GM19452 (cell line): Measurements from ENCODE around the gene C2orf69.

ENCODE experiments used
- ATAC-seq: cut with Tn5 transposase; IDR thresholded peaks from one replicate; pipeline ENCODE4 v1.9.1; 2021; ENCODE audit not compliant: unreplicated experiment

Gene C2orf69

DNA sequence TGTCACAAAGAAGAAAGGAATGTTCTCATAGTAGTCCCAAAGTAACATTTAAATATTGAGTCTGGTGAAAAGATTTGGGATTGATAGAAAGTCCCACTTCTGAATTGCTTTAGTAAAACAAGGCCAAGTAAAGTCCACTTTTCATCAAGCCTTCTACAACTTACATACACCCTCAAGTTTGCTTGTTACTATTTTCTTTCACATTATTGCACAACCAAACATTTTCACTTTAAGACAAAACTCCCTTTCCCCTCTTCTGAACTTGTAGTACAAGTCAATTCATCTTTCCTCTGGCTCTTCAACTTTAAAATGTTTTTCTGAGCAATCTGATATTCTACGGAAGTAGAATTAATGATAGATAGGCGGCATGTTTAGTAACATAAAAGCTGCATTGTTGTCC is 55.3 kb downstream of the C2orf69 start:
- ATAC-seq: no peak

DNA sequence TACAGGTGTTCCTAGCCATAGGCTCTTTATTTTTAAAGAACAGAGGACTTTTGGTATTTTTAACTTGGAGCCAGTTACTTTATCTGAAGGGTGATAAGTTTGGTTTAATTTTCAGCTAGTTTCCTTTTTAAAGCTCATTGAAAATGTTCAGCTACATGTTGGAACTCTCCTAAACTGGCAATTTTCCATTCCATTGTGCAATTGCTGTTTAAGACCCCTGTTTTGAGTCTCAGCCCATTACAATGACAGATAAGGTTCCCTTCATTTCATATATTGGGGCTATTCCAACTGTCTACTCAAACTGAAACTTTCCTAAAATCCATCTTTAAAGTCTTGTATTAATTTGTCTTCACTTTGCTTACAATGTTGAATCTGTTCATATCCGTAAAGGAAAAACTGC is 55.9 kb downstream of the C2orf69 start:
- no peak for ATAC-seq

DNA sequence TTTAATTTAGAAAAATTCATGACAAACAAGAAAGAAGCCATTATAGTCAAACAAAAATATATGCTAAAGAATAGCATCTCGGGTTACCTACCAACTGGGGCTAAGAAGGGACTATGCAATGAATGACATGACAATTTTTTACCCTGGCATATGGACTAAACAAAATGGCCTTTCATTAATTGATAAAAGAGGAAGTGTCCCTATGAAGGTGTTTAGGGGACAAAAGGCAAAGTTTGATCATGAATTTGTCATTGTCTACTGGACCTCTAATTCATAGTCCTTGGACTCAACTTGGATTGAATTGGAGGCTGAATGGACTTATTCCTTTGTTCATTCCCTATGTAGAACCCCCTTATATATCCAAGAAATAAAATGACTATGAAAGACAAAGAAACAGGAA is 57.0 kb downstream of the C2orf69 start:
- no peak for ATAC-seq

DNA sequence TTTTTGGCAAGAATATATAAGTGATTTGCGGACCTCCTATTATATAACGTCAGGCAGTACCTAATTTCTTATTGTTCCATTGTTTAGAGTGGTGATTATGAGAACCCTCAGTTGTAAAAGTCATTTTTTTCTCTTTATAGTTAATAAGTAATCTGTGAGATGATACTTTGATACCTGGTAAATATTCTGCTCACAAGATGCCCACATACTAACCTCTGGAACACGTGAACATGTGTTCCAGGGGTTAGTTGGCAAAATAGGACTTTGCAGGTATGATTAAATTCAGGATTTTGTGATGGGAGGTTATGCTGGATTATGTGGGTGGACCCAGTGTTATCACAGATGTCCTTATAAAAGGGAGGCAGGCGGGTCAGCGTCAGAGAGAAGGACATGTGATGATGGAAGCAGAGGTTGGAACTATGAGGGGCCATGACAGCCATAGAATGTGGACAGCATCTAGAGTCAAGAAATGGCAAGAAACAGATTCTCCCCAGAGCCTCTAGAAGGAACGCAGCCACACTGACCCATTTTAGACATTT is 61.1 kb downstream of the C2orf69 start:
- no peak for ATAC-seq

DNA sequence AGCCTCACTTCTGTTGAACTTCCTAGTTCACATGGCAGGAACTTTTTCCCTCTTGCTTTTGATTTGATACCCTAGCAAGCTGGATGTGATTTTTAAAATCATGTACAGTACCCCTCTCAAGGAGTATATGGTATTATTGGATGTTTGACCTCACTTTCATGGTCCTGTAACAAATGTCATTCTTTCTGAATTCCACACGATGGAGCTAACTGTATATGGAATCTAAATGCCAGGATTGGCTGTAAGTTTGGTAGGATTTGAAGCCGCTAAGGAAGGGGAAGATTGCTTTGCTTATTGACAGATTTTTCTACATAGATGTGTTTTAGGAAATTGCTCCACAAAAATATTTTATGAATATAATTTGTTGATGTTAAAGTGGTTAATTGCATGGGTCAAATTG is 62.6 kb downstream of the C2orf69 start:
- no peak for ATAC-seq

DNA sequence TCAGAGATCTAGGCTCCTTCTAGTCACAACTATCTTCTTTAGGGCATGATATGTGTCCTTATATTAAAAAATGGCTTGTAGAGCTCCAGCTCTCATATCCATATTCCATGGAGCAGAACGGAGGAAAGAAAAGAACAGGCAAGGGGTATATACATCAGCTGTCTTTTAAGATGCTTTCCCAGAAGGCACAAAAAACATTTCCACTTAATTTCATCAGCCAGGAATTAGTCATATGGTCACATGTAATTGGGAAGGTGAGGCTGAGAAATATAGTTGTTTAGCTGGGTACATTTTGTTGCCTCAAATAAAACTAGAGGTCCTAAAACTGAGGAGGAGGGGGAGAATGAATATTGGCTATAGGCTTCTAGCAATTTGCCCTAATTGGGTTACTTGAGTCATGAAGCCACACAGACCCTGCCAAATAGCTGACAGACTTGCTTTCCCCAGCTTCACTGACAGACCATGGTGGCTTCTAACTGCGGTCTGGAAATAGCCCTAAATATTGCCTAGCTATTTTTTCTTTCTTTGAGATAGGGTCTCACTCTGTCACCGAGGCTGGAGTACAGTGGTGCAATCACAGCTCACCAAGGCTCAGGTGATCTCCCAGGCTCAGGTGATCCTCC is 64.3 kb downstream of the C2orf69 start:
- no peak for ATAC-seq
